Skin epidermis (tissue), 12 donors: ENCODE data around the gene KRT25.

ENCODE experiments used
- H3K27ac ChIP-seq, 21 experiments: fragments of 200-600 bp; sonication (generic) in 11 of 21; one replicate each; pipeline ENCODE4 v1.5.0; 2020; ENCODE audit warnings: mild to moderate bottlenecking in 3 of 21, inconsistent platforms in 2 of 21, moderate library complexity in 2 of 21
- H3K4me3 ChIP-seq, 7 experiments: fragments of 200-600 bp; sonication (generic) in 2 of 7; one replicate each; pipeline ENCODE4 v1.5.0; 2020; ENCODE audit warnings: inconsistent platforms in 2 of 7, mild to moderate bottlenecking in 2 of 7, moderate library complexity in 1 of 7

KRT25 gene, protein sequence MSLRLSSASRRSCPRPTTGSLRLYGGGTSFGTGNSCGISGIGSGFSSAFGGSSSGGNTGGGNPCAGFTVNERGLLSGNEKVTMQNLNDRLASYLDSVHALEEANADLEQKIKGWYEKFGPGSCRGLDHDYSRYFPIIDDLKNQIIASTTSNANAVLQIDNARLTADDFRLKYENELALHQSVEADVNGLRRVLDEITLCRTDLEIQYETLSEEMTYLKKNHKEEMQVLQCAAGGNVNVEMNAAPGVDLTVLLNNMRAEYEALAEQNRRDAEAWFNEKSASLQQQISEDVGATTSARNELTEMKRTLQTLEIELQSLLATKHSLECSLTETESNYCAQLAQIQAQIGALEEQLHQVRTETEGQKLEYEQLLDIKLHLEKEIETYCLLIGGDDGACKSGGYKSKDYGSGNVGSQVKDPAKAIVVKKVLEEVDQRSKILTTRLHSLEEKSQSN

DNA sequence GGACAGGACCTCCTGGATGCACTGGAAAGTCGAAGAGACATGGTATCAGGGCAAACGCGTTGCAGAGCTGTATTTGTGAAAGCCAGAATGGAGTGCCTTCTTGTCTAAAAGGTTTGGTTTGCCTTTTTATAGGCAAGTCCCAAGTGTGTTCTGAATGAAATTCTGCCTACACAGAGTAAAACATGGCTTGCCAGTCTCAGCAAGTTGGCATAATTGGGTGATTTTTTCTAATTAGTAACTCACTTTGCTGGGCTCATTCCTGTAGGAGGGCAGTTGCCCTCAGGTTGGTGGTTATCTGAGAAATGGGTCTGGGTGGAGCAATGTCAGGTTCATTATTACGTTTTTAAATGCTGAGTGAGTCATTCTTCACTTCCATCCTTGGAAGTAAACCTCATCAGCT, at the start of gene KRT25:
TSS of gene KRT25 (minus strand) at position 101 of the 400 bp plus-strand sequence. CDS start at position 41, 60 bp downstream.
- Histone ChIP-seq H3K4me3 (no peak within 1 kb of the TSS), H3K27ac (no peak within 1 kb of the TSS)

DNA sequence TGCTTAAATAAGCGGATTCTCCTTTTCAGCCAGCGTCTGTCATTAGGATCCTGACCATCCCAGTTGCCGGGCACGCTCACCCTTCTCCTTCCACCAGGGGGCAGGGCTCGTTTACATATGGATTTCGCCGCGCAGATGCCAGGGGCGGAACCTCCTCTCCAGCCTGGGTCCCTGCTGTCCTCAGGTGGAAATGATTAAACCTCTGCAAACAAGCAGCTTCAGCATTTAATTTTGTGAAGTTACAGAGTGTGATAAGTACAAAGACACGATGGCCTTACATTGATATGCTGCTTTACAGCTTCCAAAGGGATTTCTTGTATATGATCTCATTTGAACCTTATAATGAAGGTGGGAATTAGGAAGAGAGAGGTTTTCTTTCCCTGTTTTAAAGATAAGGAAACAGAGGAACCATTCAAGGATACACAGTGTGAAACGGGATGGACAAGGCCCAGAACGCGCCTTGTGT, 48.5 kb upstream of the KRT25 start:
- no peak overlapping the region for H3K27ac ChIP-seq
- no peak overlapping the region for H3K4me3 ChIP-seq

DNA sequence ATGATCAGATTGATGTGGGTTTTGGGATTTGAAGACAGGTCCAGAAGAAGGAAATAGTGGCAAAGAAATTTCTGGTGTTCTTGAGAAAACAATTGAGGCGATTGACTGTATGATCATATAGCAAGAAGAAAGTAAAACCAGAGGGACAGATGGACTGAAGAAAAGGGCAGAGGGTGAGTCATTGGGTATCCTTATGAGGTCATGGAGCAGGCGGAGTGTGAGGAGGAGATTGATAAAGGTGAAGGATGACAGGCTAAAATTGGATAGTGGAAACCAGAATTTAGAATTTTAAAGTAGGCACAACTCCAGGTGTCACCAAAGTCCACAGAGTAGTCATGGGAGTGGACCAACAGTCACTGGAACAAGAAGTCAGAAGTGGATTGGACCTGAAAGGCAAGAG, 46.0 kb upstream of the KRT25 start:
- Histone ChIP-seq H3K4me3 (no peak overlapping the region), H3K27ac (no peak overlapping the region)

DNA sequence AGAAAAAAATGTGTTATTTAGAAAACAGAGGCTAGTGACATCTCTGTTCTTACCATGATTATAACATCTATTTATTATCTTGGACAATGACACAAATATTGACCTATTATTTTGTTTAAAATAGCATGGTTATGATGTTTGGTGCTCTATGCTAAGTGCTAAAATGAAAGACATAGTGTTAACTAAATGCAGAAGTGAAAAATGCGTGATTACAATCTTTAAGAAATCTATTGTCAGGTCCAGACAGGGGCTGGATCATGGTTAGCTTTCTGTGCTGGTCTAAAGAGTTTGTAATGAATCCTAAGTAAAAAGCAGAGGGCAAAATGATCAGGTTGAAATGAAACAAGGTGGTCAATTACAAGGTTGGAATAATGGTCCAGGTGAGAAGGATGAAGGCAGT, 45.2 kb upstream of the KRT25 start:
- Histone ChIP-seq H3K4me3 (no peak overlapping the region), H3K27ac (no peak overlapping the region)

DNA sequence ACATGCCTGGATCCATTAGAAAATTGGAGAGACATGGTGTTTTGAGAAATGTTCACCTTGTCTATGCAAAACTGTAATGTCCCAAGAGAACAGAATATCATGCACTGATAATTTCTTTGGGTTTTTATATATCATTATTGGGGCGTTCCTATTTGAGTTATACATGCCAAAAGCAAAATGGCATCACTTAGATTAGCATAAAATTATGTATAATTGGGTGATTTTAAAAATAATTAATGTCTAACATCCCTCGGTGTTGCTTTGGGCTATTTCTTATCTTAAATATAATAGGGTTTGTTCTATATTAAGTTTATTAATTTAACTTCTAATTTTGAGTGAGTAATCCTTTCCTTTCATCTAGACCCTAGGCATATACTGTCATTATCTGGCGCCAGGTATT, 44.7 kb upstream of the KRT25 start, which contains the start of gene KRT28:
TSS of gene KRT28 (minus strand) at position 101 of the 400 bp plus-strand sequence. CDS start at position 35, 66 bp downstream.
- Histone ChIP-seq H3K4me3 (no peak within 1 kb of the TSS), H3K27ac (no peak within 1 kb of the TSS)

DNA sequence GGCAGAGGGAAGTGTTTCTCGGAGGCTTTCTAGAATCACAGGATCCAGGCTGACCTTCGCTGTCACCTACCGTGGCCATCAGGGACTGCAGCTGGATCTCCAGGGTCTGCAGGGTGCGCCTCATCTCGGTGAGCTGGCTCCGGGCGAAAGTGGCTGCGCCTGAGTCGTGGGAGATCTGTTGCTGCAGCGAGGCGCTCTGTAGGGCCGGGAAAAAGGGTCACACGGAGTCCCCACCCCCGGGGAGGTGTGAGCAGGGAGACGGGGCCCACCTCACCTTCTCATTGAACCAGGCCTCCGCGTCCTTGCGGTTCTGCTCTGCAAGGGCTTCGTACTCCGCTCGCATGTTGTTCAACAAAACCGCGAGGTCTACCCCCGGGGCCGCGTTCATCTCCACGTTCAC, 41.7 kb upstream of the KRT25 start:
- no peak overlapping the region for H3K27ac ChIP-seq
- no peak overlapping the region for H3K4me3 ChIP-seq

DNA sequence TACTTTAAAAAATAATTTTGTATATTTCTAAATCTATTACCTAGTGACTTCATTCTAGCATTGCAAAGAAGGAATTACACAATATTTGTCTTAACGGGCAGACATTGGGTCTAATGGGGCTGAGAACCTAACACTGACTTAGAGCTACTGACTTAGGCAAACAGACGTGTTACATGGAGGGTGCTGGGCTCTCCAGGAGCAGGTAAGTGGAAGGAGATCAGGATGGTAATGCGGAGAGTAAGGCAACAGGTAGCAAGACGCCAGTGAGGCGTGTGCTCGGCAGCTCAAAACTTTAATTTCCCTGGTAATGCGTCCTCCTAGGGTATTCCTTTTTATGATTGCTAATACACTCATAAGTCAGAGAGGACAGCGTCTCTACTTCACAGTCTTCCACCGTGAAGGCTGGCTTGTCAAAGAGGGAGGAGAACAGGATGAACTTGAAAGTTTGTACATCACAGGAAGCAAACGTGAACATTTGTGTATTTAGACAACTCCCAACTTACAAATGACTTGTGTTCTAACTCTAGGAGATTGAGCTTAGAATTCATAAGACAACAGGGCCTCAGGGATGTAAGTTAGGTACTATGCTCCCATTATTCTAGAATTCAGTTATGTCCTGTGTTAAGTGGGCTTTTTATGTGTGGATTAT, 40.0 kb upstream of the KRT25 start:
- H3K27ac ChIP-seq: no peak overlapping the region
- no peak overlapping the region for H3K4me3 ChIP-seq

DNA sequence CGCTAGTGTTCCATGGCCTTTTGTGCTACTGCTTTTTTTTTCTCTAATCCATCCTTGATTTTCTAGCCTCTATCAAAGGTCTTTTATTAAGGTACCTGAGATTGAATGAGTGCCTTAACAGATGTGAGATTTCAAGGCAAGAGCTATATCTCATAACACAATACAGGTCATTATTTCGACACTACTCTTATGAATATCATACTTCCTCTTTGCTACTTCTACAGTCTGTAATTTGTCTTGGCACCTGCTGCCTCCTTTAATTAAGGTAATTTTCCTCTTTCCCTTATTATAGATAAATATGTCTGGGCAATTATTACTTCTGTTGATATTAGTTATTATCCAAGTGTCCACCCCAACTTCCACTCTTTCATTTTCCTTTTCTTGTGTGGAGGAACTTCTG, 39.3 kb upstream of the KRT25 start:
- H3K27ac ChIP-seq: no peak overlapping the region
- H3K4me3 ChIP-seq: no peak overlapping the region

DNA sequence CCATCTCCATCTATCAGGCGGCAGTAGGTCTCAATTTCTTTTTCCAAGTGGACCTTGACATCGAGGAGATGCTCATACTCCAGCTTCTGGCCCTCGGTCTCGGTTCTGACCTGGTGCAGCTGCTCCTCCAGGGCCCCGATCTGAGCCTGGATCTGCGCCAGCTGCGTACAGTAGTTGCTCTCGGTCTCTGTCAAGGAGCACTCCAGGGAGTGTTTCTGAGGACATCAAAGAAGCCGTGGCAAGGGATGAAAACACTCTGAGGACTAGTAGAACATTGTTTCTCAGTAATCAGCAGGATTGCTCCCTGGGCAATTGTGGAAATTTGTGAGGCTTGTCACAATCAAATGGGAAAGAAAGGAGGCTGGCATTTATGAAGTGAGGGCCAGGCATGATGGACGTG, 38.7 kb upstream of the KRT25 start:
- H3K4me3 ChIP-seq: no peak overlapping the region
- no peak overlapping the region for H3K27ac ChIP-seq

DNA sequence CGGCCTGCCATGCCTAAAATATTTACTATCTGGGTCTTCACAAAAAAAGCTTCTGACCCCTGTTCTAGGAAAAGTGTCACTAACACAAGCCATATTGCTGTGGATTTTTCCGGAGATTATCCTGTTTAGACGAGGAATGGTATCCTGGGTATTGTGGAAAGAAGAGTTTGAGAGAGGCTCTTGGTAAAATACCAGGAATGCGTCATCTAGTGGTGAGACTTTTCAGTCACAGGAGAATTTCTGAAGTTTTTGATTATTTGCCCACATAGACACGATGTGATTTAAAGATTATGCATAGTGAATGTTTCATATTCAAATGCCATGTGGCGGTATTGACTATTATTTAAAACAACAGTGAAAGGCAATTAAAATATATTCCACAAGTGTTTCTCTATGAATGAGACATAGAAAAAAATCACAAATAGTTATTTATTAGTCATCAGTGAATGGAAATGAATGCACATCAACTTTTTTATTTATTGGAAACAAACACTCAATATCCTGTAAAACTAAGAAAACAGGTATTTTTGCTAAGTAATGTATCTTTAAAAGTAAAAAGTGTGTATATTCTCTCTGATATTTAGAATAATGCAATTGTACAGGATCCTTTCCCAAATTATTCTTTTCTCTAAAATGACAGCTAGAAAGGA, 36.8 kb upstream of the KRT25 start:
- no peak overlapping the region for H3K27ac ChIP-seq
- H3K4me3 ChIP-seq: no peak overlapping the region

DNA sequence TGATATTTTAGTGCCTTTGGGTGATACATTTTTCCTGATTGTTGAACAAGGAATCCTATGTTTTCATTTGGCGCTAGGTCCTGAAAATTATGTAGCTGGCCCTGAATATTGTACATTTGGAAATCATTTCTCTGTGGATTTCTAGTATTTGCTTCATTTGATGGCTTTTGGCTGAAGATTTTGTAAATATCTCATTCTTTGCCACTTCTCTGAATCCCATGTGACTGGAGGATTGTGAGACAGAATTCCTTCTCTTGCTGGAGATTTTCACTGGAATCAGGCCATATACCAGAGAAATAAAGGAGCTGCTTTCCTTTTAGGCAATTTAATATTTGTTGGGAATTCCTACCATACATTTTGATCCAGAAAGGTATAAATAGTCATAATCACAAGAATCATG, 36.0 kb upstream of the KRT25 start:
- Histone ChIP-seq H3K27ac (no peak overlapping the region), H3K4me3 (no peak overlapping the region)

DNA sequence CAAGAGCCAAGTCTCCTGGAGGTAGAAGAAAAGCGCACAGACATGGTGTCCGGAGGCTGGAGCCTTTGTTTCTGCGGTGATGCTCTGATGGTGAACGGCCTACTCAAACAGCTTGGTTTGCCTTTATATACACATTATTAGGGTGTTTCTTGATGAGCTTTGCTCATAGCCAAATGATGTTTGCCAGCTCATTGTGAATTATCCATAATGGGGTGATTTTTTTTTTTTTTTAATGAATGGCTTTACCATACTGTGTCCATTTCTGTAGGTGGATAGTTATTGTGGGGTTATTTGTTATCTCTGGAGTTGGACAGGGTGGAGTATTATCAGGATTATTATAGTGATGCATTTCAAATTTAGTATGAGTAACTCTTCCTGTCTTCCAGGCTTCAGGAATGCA, 27.3 kb upstream of the KRT25 start, which contains the start of gene KRT27:
TSS of gene KRT27 (minus strand) at position 101 of the 400 bp plus-strand sequence. CDS start at position 44, 57 bp downstream.
- H3K4me3 ChIP-seq: no peak within 1 kb of the TSS
- H3K27ac ChIP-seq: no peak within 1 kb of the TSS

DNA sequence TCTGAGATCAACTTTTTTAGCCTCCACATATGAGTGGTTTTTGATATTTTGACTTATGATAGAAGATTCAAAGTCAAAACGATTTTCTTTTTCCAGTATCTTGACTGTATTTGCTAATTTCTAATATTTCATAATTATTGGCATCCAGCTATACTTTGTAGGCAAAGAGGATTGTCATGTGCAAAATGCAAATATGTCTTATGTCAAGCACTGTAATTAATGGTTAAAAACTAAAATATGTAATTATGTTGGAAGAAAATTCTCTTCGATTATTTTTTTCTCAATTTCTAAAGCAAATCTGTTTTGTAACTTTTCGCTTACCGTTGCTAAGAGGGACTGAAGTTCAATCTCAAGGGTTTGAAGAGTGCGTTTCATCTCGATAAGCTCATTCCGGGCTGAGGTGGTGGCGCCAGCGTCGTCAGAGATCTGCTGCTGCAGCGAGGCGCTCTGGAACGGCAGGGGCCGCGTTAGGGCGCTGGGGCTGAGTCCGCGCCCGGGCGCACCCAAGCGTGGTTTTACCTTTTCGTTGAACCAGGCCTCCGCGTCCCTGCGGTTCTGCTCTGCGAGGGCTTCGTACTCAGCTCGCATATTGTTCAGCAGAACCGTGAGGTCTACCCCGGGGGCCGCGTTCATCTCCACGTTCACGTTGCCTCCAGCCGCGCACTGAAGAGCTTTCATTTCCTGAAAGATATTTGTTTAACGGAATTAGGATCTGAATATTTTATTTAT, 24.2 kb upstream of the KRT25 start:
- H3K4me3 ChIP-seq: peak overlapping the region in 2 of 7 experiments; percentile 16
- no peak overlapping the region for H3K27ac ChIP-seq

DNA sequence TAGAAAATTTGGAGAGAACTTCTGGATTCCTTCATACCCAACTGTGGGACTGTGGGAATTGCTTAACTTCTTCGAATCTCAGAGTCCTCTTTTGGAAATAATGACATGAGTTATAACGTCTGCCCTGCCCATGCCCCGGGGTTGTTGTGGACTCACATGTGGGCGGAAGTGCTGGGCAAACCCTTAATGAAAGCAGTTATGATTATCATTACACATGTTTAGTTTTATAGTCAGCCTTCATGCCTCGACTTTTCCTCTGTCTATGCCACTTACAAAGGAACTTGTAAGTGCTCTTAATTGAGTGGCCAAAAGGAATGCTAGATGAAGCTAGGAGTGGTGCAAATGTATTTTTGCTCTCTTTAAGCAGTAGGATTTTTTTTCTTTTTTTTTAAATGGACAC, 23.3 kb upstream of the KRT25 start:
- H3K27ac ChIP-seq: no peak overlapping the region
- no peak overlapping the region for H3K4me3 ChIP-seq

DNA sequence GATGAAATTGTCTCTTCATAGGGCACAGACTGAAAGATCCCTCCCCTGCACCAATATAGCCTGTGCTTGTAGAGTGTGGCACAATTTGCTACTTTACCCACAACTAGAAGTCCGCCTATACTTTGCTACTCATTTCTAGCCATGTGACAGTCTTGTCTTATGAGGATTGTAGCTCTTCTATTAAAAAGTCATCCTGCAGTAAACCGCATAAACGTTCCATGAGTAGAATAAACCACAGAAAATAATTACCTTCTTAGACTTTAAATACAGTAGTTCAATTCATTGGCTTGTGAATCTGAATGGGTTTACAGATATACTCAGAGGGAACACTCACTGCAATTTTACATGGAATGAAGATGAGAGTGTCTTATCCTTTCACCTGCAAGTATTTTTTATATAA, 22.8 kb upstream of the KRT25 start:
- Histone ChIP-seq H3K4me3 (no peak overlapping the region), H3K27ac (no peak overlapping the region)

DNA sequence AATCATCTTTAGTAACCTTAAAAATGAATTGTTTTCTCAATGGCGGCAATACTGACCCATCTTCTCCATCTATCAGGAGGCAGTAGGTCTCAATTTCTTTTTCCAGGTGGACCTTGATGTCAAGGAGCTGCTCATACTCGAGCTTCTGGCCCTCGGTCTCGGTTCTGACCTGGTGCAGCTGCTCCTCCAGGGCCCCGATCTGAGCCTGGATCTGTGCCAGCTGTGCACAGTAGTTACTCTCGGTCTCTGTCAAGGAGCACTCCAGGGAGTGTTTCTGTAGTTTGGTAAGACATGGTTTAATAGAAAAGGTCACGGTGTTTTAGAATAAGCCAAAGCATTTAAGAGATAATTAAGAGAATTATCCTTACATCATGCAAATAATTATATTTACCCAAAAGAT, 22.3 kb upstream of the KRT25 start:
- Histone ChIP-seq H3K27ac (no peak overlapping the region), H3K4me3 (no peak overlapping the region)

DNA sequence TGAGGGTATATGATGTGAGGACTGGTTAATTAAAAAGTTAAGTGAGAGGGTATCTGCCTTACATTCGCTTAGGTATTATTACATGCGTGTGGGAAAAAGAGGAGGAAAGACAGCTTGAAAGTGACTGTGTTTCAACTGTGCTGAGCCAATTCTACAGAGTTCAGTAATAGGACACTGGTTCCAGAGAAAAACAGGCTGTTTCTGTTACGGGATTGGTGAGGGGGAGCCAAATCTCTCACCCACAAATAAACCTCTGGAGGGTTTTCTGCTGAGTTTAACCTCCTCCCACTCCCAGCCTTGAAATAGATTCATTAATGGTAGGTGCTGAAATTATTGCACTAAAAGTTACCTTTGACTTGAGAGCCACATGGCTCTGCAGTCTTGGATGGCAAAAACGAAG, 20.8 kb upstream of the KRT25 start:
- H3K4me3 ChIP-seq: no peak overlapping the region
- H3K27ac ChIP-seq: no peak overlapping the region

DNA sequence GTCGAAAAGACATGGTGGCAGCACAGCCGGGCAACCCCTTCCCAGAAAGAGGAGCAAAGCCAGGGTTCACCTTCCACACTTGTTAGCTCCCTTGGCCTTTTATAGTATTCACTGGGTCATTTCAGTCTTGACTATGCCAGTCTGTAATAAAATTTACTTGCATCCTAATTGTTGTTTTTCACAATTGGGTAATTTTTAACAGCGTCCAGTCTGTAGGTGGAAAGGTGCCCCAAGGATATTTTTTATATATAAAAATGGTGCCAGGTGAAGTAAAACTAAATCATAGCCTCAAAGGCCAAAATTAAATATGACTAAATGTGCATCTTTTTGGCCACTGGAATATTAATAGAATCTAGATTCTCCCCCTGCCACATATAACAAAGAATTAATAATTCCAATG, 17.0 kb upstream of the KRT25 start, which contains the start of gene KRT26:
TSS of gene KRT26 (minus strand) at position 101 of the 400 bp plus-strand sequence. CDS start at position 13, 88 bp downstream.
- Histone ChIP-seq H3K4me3 (no peak within 1 kb of the TSS), H3K27ac (no peak within 1 kb of the TSS)

DNA sequence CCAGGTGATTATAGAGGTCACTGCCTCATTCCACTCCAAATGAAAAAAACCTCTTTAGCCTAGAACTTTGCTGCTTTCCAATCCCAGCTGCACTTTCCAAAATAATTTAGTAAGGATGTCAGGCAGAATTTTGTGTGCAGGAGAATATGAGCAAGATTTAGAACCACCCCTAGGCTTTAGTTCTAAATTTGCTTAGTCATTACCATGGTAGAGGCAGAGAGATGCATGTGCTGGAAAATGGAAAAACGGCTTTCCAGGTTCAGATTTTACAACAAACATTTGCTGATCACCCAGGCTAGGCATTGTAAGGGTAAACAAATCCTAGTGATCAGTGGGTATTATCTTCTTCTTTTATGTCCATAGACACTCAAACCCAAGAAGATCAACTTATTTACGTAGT, 10.5 kb upstream of the KRT25 start:
- Histone ChIP-seq H3K27ac (no peak overlapping the region), H3K4me3 (no peak overlapping the region)

DNA sequence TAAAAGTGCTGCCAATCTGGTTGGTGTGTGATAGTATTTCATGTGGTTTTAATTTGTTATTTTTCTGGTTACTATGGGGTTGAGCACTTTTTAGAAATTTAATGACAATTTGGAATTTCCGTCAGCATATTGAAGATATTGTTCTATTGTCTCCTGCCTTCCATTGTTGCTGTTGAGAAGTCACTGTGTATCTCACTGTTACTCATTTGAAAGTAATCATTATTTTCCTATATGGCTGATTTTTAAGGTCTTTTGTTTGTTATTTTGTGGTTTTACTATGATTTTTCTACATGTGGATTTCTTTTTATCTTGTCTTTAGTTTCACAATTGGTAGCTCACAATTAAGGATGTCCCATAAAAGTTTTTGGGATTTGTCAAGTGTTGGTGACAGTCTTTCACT, 8.6 kb upstream of the KRT25 start:
- no peak overlapping the region for H3K27ac ChIP-seq
- no peak overlapping the region for H3K4me3 ChIP-seq
